HEK293 (cell line): ENCODE data around the gene ST6GALNAC1.

Experiments
- MZF1 ChIP-seq: fragments of 450-650 bp; formaldehyde crosslinking; IDR thresholded peaks from 2 replicates; pipeline ENCODE4 v1.5.1; 2017; ENCODE audit warnings: missing biosample characterization, missing genetic modification characterization, borderline replicate concordance
- TCF7L2 ChIP-seq: IDR thresholded peaks from 2 replicates; pipeline ENCODE4 v1.6.1; 2011; ENCODE audit warnings: low read depth, mild to moderate bottlenecking, inconsistent platforms, low read length, moderate library complexity, borderline replicate concordance
- ZFP37 ChIP-seq: fragments of 450-650 bp; formaldehyde crosslinking; IDR thresholded peaks from 2 replicates; pipeline ENCODE4 v1.5.1; 2016; ENCODE audit warnings: missing biosample characterization, missing genetic modification characterization
- ZNF146 ChIP-seq: fragments of 450-650 bp; formaldehyde crosslinking; IDR thresholded peaks from 2 replicates; pipeline ENCODE4 v1.5.1; 2016; ENCODE audit warnings: missing biosample characterization, missing genetic modification characterization
- ZNF785 ChIP-seq: fragments of 450-650 bp; formaldehyde crosslinking; IDR thresholded peaks from 2 replicates; pipeline ENCODE4 v1.5.1; 2016; ENCODE audit warnings: missing biosample characterization, missing genetic modification characterization

DNA sequence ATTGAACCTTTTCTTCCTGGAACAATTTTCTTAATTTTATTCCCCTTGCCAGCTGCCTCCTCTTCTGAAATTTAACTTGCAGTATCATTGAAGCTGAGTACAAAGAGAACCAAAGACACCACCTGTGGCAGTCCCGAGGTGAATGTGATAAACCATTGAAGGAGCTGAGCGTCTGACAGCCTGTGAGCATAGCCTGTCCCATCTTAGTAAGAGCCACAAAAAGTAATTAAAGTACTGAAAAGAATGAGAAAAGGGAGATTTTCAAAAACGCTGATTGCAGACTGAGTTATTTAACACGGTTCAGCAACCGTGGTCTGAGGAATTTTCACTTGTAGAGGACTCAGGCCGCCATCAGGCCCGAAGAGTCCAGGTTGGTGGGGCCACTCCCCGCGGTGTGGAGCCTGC, 27.2 kb upstream of the ST6GALNAC1 start:
- no peak for TF ChIP-seq ZNF146 (tag by site-specific recombination)
- no peak for TF ChIP-seq ZFP37 (tag by site-specific recombination)
- TF ChIP-seq MZF1: no peak
- no peak for TF ChIP-seq ZNF785 (tag by site-specific recombination)
- TF ChIP-seq TCF7L2: no peak
